SU-DHL-6 (cell line): ENCODE results near the gene SLC6A13.

Source experiments
- H2AFZ ChIP-seq: fragments of 200-600 bp; sonication (generic); 2 replicates; pipeline ENCODE4 v1.6.1; 2014; ENCODE audit warnings: low read depth, mild to moderate bottlenecking, moderate library complexity, mixed read lengths, antibody characterized with exemption, low read length; ENCODE audit not compliant: severe bottlenecking
- H3F3A ChIP-seq: fragments of 200-600 bp; shearing (Covaris generic); 2 replicates; pipeline ENCODE4 v1.6.0; 2016; ENCODE audit warnings: antibody characterized with exemption, mild to moderate bottlenecking; ENCODE audit not compliant: insufficient read depth
- H3K27ac ChIP-seq: fragments of 200-600 bp; sonication (generic); 2 replicates; pipeline ENCODE4 v1.5.1; 2016; ENCODE audit warnings: low read depth, mild to moderate bottlenecking, low read length, moderate library complexity, mixed read lengths
- H3K27me3 ChIP-seq: fragments of 200-600 bp; sonication (generic), shearing (Covaris generic); 2 replicates; pipeline ENCODE4 v1.6.0; 2014; ENCODE audit warnings: mild to moderate bottlenecking, low read length
- H3K36me3 ChIP-seq: fragments of 200-600 bp; sonication (generic); 2 replicates; pipeline ENCODE4 v1.6.1; 2014; ENCODE audit warnings: mild to moderate bottlenecking, low read length, mixed read lengths
- H3K4me2 ChIP-seq: fragments of 300-600, 200-600 bp; shearing (Covaris generic), sonication (generic); 2 replicates; pipeline ENCODE4 v1.6.0; 2014; ENCODE audit warnings: low read length, low read depth, mild to moderate bottlenecking; ENCODE audit not compliant: poor library complexity, severe bottlenecking
- H3K4me3 ChIP-seq: fragments of 200-600 bp; sonication (generic); 2 replicates; pipeline ENCODE4 v1.5.1; 2014; ENCODE audit warnings: antibody characterized with exemption, low read length, mild to moderate bottlenecking, mixed read lengths; ENCODE audit not compliant: insufficient read depth, poor library complexity, severe bottlenecking
- H3K79me2 ChIP-seq: fragments of 200-600 bp; sonication (generic); 2 replicates; pipeline ENCODE4 v1.6.1; 2014; ENCODE audit warnings: mild to moderate bottlenecking, low read length, moderate library complexity; ENCODE audit not compliant: insufficient read depth
- H3K9ac ChIP-seq: fragments of 200-600 bp; sonication (generic); 2 replicates; pipeline ENCODE4 v1.7.0; 2014; ENCODE audit warnings: mild to moderate bottlenecking, low read length
- H3K9me2 ChIP-seq: fragments of 200-600 bp; sonication (generic); replicated peaks from 2 replicates; pipeline ENCODE4 v1.6.1; 2014; ENCODE audit warnings: low read length; ENCODE audit not compliant: insufficient read depth
- H3K9me3 ChIP-seq: fragments of 200-600 bp; sonication (generic); 2 replicates; pipeline ENCODE4 v1.6.1; 2014; ENCODE audit warnings: low read length, mixed read lengths; ENCODE audit not compliant: insufficient read depth
- H4K20me1 ChIP-seq: fragments of 200-600 bp; sonication (generic); 2 replicates; pipeline ENCODE4 v1.6.1; 2014; ENCODE audit warnings: low read depth, mild to moderate bottlenecking, antibody characterized with exemption, low read length, moderate library complexity, mixed read lengths
- CTCF ChIP-seq: fragments of 200-600 bp; sonication (generic); IDR thresholded peaks from one replicate; pipeline ENCODE4 v1.5.1; 2017; ENCODE audit warnings: antibody characterized with exemption, mild to moderate bottlenecking, low read length, moderate library complexity; ENCODE audit not compliant: insufficient read depth, poor library complexity, severe bottlenecking
- EZH2phosphoT487 ChIP-seq: fragments of 200-600 bp; sonication (generic), shearing (Covaris generic); conservative IDR thresholded peaks from 2 replicates; pipeline ENCODE4 v1.6.1; 2018; ENCODE audit warnings: mild to moderate bottlenecking, antibody characterized with exemption, low read length, moderate library complexity, mixed read lengths

Gene SLC6A13

GRCh38 chr12:268483-268840, 5.8 kb upstream of the SLC6A13 start:
- Histone ChIP-seq H3K36me3 (no peaks in the 10 kb centered on the region), H3K4me3 (no peak overlapping the region), H3K9me3 (no peaks in the 10 kb centered on the region), H4K20me1 (no peaks in the 10 kb centered on the region), H3F3A (no peaks in the 10 kb centered on the region), H3K9me2 (no peaks in the 10 kb centered on the region), H3K27me3 (no peaks in the 10 kb centered on the region), H3K79me2 (no peaks in the 10 kb centered on the region), H2AFZ (no peak overlapping the region), H3K27ac (no peak overlapping the region), H3K4me2 (no peak overlapping the region), H3K9ac (no peak overlapping the region)
- TF ChIP-seq CTCF = no peak
- TF ChIP-seq EZH2phosphoT487 = no peak

GRCh38 chr12:267581-268482, 5.2 kb upstream of the SLC6A13 start:
- TF ChIP-seq CTCF = no peak
- TF ChIP-seq EZH2phosphoT487 = no peak
- Histone ChIP-seq H3K27ac (no peak overlapping the region), H3K9me3 (no peaks in the 10 kb centered on the region), H3K79me2 (no peaks in the 10 kb centered on the region), H3K4me2 (no peak overlapping the region), H3F3A (no peaks in the 10 kb centered on the region), H3K27me3 (no peaks in the 10 kb centered on the region), H4K20me1 (no peaks in the 10 kb centered on the region), H2AFZ (no peak overlapping the region), H3K9ac (no peak overlapping the region), H3K36me3 (no peaks in the 10 kb centered on the region), H3K9me2 (no peaks in the 10 kb centered on the region), H3K4me3 (no peak overlapping the region)

GRCh38 chr12:265096-265495, 2.5 kb upstream of the SLC6A13 start:
- Histone ChIP-seq H3K79me2 (no peaks in the 10 kb centered on the region), H3K27me3 (no peaks in the 10 kb centered on the region), H3K4me3 (no peak overlapping the region), H3K9me2 (no peaks in the 10 kb centered on the region), H3K9ac (no peak overlapping the region), H3K4me2 (no peak overlapping the region), H3K36me3 (no peaks in the 10 kb centered on the region), H3K27ac (no peak overlapping the region), H3K9me3 (no peaks in the 10 kb centered on the region), H2AFZ (no peak overlapping the region), H4K20me1 (no peaks in the 10 kb centered on the region), H3F3A (no peaks in the 10 kb centered on the region)
- TF ChIP-seq CTCF (no peak), EZH2phosphoT487 (no peak)
